Measurements from ENCODE around the gene PLCB2.

PLCB2 gene

DNA sequence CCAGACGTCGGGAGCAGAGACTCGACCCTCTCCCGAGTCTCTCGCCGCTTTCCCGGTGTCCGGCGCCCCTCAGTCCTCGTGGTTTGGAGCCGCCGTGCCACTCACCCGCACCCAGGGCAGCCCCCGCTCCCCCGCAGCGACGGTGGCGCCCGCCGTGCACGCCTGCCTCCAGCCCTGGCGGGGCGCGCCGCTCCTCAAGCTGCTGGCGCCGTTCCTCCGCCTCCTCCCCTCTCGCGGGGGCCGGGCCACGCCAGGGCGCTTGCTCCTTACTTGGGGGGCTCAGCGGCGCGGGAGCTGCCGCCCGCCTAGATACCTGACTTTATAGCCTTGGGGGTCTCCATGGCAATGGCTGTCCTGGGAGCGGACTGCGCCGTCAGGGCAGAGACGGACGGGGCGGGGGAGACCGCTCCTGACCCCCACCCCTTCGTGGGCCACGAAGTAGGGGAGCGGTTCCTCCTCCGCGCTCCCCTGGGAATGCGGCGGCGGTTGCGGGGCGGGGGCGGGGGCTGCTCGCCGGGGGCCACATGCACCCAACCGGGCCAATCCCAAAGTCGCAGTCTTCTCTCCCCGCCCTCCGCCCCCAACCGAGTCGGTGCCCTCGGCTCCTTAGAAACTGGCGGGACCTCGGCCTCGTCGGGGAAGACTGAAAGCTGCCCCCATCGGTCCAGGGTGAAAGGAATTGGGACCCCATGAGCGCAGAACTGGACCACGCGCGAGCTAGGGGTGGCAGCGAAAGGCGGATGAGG lies 24.7 kb downstream of the PLCB2 start, which contains the start of gene ANKRD63:
Gene ANKRD63, minus strand, starts transcription at position 196 of the 746 bp plus-strand sequence. CDS start 478 bp downstream, outside the sequence.
- peak; percentile 33 for DNase-seq

DNA sequence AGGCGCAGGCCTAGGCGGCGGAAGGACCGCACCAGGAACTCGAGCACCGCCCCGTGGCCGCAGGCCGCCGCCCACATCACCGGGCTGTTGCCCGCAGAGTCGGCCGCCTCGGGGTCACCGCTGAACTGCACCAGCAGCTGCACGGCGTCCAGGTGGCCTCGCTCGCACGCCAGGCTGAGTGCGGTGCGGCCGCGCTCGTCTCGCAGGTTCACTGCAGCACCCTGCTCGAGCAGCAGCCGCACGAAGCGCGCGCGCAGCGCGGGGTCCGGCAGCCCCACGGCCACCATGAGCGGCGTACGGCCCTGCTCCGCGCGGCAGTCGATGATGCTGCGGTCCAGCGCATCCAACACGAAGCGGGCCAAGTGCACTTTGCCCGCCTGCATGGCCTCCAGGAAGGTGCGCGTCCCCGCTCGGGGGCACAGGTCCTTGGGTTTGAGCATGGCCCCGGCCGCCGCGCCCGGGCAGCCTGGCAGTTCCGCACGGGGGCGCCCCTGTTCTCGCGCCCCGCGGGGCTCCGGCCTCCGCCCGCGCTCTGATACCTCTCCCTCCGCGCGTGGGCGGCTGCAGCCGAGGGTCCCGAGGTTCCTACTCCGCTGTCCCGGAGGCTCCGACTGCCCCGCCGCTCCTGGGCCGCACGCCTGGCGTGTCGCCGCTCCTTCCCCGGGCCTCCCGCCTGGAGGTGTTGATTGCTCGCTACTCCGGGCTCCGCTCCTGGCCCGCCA lies 25.4 kb downstream of the PLCB2 start:
- DNase-seq, result peak; percentile 26

DNA sequence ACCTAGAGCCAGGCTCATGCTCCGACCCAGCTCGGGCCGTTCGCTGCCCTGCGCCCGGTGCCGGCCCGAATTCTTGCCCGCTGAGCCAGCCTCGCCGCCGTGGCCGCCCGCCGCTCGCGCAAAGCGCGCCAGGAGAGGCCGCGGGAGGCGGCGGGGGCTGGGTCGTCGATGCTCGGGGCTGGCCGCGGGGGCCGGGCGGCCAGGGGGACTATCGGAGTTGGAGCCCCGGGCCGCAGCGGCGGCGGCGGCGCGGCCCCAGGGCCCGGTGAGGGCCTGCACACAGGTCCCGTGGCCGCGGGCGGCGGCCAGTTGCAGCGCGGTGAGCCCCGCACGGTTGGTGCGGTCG lies 26.0 kb downstream of the PLCB2 start:
- DNase-seq, result no peak

DNA sequence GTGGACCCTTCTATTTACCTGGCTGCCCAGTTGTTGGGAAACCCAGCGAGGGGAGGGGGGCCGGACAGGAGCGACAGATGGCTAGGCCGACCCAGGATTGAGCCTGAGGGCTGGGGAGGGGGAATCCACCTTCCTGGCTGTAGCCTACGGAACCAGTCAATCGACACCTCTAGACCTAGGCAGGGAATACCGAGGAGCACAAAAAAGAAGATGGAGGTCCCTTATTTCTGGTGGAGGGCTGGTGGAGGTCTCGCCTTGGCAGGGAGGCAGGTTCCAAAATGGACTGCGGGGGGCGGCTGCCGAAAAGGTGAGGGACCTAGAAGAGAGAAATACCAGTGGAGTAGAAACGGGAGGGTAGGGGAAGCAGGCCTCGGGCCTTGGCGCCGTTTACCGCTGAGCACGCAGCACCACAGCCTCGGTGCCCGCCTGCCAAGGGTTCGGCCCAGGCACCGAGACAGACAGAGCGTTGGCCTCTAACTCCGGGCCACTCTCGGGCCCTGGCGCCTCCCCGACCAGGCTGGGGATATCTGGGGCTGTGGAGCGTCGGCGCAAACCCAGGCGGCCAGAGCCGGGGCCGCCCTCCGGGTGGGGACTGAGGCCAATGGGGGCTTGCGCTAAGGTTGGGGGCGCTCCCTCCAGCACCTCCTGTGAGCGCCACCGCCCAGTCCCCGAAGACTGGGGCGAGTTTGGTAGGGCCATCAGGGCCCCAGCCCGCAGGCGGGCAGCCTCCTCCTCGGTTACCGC lies 26.5 kb downstream of the PLCB2 start:
- DNase-seq, result no peak

DNA sequence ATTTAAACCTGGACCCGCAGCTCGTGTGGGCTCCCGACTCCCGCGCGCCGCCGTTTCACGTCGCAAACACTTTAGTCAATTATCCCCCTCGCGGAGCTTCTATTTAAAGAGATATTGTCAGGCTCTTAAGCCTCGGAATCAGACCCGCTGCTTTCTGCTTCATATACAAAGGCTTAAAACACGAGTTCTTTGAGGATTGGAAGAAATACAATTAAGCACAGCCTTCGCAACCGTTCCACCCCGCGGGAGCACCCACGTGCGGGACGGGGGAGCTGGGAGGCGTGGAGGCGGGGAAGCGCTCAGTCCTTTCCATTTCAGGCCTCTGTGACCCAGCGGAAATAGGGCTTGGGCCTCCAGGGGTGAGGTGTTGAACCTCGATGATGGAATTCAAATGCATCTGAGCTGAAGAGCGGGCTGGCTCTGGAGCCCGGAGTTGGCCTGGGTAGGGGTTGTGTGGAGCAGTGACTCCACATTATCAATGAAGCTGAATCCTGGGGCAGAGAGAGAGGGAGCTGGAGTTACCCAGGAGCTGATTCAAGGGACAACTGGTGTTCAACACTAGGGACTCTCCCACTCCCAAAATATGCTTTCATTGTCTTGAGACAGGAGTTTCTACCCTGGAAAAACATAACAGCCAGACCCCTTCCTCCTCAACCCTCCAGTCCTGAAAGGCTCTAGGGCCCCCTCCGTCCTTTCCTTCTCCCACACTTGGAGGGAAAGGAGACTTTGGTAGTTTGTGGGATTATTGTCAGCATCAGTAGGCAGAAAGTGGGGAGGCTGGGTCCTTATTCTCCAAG lies 27.3 kb downstream of the PLCB2 start:
- DNase-seq, result no peak

DNA sequence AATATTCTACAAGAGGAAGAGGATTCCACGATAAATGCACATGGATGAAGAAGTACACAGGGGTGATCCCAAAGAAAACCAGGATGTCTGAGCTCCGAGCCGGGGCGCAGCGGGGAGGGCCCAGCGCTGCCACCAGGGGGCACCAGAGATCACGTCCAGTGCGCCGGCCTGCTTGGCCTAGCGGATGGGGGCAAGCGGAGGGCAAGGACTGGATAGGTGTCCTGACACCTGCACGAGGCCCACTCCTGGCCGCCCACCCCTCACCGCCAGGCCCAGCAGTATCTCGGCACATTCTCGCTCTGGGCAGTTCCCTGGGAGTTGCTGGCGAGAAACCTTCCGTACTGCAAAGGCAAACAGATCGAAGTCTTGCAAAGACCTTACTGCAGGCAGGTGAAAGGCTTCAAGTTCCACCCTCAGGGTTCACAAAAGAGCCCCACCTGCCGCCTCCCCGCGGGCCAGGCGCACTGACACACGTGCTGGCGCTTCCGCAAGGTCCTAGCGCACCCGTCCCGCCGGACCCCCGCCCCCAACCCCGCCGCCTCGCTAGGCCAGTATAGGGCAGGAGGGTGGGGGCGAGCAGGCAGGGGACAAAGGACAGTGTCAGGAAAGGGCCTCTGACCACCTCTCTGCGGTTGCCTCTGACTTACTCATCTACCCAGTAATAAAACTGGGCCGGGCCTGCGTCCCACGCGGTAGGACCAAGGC lies 28.1 kb downstream of the PLCB2 start:
- DNase-seq, result peak; percentile 72

DNA sequence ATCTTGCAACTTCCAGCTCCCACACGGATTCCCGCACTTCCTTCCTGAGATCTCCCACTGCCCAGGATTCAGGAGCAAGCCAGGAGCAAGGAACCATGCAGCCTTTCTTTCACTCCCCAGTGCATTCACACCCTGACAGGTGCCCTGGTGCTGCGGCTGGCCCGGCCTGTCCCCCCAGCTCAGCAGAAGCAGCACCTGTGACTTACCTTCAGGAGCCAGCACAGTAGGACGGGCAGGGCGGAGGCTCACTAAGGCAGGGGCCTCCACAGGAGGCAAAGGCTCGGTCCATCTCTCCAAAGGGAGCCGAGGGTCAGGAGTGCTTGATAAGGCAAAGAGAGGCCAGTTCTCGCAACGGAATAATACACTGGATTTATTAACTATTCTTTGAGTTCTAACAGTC lies 29.7 kb downstream of the PLCB2 start:
- no peak for DNase-seq

DNA sequence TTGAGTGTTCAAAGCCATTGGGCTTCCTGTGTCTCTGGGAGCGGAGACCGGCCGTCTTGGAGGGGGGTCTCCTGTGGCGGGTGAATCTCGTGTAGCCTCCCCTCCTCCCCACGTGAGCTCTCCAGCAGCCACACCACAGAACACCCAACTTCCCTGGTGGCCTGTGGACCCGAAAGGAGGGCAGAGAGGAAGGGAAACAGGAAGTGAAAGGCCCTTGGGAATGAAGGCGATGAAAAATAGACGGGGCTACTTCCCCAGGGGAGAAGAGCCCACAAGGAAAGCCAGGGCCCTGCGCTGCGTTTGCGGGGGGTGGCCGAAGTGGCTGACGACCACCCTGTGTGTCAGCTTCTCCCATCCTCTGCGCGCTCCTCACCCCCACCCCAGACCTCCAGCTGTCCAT lies 30.3 kb downstream of the PLCB2 start:
- no peak for DNase-seq

DNA sequence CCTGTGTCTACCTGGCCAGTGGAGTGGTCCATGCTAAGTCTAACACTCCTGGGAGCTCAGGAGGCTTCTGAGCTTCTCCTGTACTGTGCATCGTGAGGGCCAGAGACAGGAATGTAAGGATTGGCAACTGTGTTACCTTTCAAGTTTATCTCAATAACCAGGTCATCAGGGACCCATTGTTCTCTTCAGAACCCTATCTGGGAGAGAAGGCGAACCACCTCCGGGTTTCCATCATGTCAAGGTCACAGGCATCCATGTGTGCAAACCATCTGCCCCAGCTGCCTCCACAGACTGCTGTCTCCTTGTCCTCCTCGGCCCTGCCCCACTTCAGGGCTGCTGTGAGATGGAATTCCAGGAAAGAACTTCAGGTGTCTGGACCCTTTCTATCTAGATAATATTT lies 30.8 kb downstream of the PLCB2 start:
- DNase-seq, result no peak

DNA sequence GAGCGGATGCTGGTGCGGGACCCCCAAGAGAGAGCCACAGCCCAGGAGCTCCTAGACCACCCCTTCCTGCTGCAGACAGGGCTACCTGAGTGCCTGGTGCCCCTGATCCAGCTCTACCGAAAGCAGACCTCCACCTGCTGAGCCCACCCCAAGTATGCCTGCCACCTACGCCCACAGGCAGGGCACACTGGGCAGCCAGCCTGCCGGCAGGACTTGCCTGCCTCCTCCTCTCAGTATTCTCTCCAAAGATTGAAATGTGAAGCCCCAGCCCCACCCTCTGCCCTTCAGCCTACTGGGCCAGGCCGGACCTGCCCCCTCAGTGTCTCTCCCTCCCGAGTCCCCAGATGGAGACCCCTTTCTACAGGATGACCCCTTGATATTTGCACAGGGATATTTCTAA lies 31.8 kb downstream of the PLCB2 start:
- no peak for DNase-seq

DNA sequence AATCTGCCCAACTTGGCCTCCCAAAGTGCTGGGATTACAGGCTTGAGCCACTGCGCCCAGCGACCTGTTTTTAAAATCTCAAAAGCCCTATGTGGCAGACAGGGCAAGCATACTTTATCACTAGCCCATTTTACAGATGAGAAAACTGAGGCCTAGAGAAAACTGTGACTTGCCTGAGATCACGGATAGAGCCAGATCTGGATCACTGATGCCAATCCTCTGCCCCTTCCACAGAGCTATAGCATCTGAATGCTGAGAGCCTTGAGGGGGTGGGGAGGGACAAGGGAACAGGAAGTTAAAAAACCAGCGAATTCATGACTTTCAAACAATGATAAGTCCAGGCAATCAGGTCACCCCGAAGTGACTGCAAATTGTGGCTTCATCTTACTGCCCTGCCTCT lies 32.2 kb downstream of the PLCB2 start:
- DNase-seq, result no peak

DNA sequence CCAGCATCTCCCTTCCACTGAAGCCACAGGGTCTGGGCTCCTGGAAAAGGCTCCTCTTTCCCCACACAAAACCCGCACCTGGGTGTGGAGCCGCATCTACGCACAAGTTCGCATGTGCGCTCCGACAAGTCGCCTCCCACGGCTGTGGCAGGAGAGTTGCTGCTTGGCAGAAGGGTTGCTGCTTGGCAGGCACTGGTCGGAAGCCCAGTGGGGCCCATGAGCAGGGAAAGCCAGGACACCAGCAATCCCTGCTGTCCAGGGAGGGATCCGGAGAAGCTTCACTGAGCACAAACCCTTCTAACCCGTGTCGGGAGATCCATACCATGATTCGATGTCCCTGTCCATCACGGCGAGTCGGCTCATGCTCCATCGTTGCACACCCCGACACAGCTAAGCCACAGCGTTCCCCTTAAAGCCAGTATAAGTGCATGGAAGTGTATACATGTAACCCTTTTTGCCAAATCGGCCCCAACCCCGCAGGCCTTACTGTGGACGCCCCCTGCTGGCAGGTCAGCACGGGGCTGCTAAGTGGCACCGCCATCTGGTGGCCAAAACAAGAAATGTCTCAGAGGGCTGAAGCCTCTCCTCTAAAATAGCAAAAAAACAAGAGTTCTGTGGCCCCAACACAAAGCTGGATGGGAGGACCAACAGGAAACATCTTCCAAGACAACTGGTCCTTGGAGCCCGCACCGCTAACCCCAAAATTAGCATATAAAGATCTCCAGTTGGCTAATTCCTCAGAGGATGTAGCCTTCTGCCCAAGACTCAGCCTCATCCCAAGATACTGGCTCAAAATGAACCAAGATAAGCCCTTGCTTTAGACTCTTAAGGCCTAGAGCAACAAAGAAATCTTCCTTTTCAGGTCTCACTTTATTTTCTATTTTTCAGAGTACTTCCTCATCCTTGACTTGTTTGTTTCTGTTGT lies 33.1 kb downstream of the PLCB2 start:
- peak; percentile 90 for DNase-seq

DNA sequence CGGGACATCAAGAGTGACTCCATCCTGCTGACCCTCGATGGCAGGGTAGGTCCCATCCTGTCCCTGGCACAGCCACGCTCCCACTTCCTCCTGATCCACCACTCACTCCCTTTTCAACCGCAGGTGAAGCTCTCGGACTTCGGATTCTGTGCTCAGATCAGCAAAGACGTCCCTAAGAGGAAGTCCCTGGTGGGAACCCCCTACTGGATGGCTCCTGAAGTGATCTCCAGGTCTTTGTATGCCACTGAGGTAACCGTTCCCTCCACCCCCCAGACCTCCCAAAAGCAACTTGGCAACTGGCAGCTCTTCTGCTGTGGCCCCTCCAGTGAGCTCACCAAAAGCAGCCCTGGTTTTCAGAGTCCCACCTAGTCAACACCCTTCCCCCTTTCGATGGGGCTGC lies 34.3 kb downstream of the PLCB2 start:
- no peak for DNase-seq

DNA sequence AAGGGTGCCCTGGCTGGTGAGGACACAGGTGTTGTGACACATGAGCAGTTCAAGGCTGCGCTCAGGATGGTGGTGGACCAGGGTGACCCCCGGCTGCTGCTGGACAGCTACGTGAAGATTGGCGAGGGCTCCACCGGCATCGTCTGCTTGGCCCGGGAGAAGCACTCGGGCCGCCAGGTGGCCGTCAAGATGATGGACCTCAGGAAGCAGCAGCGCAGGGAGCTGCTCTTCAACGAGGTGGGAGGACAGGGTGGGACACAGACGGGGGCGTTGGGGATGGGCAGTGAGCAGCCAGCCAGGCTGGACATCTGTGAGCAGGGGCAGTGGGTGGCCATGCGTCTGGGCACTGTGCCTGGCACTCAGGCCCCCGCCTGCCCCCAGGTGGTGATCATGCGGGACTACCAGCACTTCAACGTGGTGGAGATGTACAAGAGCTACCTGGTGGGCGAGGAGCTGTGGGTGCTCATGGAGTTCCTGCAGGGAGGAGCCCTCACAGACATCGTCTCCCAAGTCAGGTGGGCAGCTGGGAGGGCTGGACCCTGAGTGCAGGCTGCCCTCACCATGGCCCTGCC lies 35.2 kb downstream of the PLCB2 start:
- no peak for DNase-seq

DNA sequence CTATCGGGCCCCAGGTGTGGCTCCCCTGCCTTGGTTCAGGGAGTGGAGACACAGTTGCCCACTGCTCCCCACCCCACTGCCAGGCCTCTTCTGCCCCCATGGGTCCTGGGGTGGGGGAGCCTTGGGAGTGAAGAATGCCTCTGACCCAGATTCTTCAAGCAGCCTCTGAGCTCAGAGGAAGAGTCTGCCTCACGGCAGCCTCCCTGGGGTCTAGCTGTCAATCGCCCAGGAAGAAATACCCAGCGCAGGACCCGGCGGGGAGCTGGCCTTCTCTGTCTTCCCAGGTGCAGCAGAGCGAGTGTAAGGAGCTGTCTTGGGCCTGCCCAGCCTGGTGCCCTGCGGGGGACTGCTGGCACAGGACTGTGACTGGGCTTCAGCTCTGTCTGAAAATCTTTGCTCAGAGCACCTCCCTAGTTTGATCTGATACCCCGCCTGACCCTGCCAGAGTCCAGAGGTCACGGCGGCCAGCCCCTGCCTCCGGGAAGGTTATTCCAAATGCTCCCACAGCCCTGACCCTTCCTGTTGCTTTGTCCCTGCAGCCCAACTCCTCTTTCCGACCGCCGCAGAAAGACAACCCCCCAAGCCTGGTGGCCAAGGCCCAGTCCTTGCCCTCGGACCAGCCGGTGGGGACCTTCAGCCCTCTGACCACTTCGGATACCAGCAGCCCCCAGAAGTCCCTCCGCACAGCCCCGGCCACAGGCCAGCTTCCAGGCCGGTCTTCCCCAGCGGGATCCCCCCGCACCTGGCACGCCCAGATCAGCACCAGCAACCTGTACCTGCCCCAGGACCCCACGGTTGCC lies 35.9 kb downstream of the PLCB2 start:
- no peak for DNase-seq

DNA sequence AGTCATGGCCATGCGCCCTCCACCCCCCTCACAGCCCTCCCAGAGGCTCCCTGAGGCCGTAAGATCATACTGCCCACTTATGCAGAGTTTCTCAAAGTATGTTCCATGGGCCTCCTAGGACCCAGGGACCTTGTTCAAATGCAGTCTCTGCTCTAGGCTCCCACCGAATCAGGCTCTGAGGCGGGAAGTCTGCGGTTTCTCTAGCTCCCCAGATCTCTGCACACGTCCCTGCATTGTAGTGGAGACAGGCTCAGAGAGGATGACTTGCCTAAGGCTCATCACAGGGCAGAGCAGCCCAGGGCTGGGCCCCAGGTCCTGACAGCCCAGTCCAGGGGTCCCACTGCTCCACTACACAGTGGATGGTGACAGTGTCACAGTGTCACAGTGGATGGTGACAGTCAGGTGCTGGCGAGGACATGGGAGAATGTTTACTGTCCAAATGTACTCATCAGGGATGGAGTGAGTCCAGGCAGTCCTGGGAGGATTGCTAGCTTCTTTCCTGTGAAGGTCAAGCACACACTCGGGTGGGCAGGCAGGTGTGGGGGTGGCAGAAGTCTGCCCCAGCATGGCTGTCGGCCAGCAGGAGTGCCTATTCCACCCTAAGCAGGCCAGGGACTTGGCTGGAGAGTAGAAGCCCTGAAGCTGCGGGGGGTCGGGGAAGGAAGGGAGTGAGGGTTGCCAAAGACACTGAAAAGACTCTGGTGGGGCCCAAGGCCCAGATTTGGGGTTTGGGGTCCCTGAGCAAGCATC lies 37.3 kb downstream of the PLCB2 start:
- no peak for DNase-seq

DNA sequence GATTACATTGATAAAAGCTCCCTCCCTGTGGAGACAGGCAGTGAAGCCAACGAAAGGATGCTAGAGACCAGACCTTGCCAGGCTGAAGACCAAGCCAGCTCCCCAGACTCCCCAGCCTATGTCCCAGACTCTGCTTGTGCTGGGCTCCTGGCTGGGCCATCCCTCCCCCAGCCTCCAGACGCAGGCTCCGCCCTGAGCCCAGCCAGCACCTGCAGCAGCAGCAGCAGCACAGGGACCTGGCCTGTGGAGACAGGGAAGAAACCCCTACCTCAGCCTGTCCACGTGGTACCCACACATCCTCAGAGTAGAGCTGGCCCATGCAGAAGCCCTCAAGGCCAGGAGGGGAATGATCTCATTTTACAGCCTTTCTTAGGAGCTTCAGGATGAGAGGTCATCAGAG lies 38.1 kb downstream of the PLCB2 start:
- DNase-seq, result no peak

DNA sequence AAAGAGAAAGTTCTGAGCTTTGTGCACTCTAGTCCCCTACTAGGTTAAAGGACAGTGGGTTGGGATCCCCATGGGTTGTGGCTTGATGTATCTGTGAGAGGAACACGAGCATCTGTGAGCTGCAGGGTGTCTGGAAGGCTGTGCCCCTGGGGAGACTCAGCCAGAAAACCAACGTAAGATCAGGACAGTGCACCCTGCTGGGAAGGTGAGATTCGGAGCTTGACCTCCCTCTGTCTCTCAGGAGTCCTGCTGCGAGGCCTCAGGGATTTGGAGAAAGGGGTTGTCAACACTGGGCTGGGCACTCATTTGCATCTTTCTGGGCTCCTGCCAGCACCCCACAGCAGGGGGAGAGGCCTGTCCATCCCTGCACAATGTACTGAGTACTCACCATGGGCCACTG lies 40.1 kb downstream of the PLCB2 start:
- no peak for DNase-seq

DNA sequence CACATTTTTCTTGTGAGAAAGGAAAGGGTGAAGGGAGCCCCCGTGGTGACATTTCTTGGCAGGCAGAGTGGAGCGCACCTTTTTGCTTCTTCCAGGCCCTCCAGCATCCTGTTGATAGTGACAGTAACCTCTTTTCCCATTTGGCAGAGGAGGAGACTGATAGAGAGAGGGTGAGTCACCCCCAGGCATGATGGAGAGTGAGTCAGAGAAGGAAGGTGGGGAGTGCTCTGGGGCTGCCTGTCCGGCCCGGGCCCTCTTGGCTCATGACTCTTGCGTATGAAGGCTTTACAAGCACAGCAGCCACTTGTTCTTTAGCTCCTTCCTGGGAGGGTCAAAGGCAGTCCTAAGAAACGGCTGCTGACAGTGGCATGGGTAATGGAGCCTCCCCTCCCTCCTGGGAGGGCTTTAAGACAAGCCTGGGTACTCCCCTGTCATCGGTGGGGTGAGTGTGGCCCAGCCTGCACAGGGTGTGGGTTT lies 40.9 kb downstream of the PLCB2 start:
- no peak for DNase-seq
